Lower leg skin (tissue), 3 donors: ENCODE data around the gene KIF18B.

Experiments used
- POLR2A ChIP-seq, 2 donors: fragments of 450-650 bp; IDR thresholded peaks; one replicate each; pipeline ENCODE4 v1.6.1; 2016 to 2017; ENCODE audit warnings: antibody characterized with exemption in 2 of 2, mild to moderate bottlenecking in 1 of 2, moderate library complexity in 1 of 2
- TF ChIP-seq, protein P1 (sequence below), 3 donors: fragments of 450-650 bp; IDR thresholded peaks; one replicate each; pipeline ENCODE4 v1.5.1; 2016; ENCODE audit warnings: antibody characterized with exemption in 3 of 3, mild to moderate bottlenecking in 3 of 3, moderate library complexity in 2 of 3

DNA sequence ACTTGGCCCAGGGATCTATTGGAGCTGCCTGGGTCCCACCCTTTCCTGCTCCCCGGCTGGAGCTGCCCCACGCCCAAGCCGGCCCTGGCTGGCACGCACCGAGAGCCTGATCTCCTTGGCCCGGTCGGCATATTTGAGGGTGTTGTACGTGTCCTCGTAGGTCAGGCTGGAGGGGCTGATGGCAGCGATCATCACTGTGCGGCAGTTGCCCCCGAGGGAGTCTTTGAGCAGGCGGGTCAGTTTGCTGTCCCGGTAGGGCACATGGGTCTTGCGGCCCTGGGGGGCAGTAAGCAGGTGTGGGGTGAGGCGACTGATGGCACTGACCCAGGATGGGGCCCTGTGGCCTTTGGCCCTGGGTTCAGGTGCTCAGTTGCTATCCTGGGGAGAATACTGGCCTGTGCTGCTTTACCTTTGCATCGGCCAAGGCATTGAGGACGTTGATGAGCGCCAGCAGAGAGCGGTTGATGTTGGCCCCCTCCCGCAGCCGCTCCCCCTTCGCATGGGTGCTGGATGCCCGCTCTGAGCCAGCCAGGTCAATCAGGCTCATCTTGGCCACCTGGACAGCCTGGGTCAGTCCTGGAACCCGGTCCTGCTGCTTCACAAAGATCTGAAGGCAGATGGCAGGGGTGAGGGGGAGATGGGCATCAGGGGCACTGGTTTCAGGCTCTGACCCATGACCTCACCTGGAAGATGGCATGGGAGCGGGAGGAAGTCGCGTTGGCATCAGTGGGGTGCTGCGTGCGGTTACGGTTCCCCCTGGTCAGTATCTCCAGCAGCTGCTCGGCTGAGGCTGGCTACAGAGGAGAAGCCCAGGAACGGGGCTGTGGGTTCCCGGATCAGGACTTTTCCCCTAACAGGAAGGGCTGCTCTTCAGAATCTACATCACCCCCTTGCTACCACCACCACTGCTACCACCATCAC is 13.5 kb downstream of the KIF18B start:
- TF ChIP-seq, protein P1, sequence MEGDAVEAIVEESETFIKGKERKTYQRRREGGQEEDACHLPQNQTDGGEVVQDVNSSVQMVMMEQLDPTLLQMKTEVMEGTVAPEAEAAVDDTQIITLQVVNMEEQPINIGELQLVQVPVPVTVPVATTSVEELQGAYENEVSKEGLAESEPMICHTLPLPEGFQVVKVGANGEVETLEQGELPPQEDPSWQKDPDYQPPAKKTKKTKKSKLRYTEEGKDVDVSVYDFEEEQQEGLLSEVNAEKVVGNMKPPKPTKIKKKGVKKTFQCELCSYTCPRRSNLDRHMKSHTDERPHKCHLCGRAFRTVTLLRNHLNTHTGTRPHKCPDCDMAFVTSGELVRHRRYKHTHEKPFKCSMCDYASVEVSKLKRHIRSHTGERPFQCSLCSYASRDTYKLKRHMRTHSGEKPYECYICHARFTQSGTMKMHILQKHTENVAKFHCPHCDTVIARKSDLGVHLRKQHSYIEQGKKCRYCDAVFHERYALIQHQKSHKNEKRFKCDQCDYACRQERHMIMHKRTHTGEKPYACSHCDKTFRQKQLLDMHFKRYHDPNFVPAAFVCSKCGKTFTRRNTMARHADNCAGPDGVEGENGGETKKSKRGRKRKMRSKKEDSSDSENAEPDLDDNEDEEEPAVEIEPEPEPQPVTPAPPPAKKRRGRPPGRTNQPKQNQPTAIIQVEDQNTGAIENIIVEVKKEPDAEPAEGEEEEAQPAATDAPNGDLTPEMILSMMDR (IDR thresholded peaks at IDR 0.05), result no peak
- no peak for TF ChIP-seq POLR2A (IDR thresholded peaks at IDR 0.05)
